Right kidney (tissue), 1 donor: ENCODE measurements around the gene NAGPA.
A peak's percentile ranks its signal among the peaks of the same experiment; 100 is the strongest.
"Not testable (repeated sequence)": the region's sequence is repeated elsewhere in the genome, so short reads cannot be mapped to it uniquely, and the experiment has no call there.

Experiments used
- DNase-seq: peaks from one replicate; pipeline ENCODE4 v3.0.0-alpha.2; 2016

NAGPA gene

DNA sequence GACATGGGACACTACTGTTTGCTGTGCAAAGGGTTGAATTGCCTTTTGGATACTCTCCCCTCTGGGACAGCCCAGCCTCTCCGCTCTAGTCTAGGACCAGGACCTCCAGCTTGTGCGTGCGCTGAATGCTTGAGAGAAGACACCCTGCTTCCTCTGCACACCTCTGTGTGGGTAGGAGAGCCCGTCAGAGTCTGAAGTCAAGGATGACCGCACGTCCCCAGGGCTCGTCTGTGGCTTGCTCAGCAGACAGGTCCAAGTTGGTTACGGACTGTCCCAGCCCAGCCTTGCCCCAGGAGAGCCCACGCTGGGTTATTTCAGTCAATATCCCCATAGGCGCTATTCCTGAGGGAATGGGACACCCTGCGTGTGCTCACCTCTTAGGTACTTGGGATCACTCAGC is 28.3 kb upstream of the NAGPA start:
- no peak for DNase-seq

DNA sequence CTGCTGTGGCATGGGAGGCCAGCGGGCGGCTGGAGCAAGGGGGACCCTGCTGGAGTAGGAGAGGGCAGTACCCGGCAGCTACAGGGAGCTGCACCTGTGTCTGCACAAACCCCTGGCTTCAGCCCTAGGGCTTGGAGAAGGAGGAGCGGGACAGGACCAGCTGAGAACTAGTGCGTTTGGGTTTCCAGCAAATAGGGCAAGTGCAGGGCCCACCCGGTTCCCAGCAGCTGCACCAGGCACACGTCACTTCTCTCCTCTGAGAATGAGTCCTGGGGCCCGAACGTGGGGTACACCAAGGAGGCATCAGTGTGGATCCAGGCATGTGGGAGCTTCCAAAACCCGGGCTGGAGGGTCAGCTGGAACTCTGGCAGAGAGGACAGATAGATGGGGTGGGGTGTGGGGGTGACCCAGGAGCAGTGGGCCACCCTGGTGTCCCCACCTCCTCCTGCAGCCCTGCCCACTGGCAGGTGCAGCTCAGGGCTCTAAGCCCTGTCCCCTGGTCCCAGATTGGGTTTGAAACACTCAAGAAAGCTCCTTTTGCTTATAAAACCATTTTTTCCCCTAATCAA is 26.4 kb upstream of the NAGPA start:
- DNase-seq, result no peak

DNA sequence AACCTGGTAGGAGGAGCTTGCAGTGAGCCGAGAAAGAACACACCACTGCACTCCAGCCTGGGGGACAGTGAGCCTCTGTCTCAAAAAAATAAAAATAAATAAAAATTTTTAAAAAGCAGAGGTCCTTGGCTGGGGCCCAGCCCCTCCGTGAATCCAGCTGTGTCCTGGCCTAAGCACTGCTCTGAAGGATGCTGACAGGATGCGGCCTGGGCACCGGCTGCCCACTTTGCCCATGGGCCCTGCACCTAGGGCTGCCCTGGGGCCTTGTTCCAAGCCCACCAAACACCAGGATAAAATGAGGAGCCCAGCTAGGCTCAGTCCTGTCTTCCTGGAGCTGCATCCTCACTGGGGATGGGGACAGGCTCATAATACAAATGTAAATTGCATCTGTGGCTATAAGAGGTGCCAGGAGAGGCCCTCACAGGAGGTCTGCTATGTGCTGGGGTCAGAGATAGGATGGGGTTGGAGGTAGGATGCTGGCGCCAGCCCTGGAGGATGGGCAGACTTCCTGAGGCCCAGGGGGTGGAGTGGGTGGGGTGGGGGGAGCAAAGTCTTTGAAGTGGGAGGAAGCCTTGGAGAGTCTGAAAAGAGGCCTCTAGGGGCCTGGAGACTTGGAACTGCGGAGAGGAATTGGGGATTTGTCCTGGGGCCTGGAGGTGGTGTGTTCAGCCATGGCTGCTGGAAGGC is 25.8 kb upstream of the NAGPA start:
- no peak for DNase-seq

DNA sequence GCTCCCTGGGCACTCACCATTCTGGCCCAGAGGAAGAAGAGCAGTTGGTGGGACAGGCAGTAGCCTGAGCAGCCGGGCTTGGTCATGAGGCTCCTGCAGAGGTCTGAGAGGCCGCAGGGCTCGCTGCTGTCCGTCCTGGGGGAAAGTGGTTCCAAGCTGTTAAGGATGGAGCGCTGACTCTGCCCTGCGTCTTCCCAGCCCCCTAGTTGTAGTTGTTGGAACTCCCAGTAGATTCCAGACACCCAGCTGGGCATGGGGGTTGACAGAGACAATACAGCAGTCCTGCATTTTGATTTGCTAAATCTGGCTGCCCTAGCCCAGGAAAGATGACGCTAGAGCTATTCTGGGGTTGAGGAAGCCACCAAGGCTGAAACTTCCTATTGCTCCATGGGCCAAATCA is 24.7 kb upstream of the NAGPA start:
- DNase-seq, result no peak

DNA sequence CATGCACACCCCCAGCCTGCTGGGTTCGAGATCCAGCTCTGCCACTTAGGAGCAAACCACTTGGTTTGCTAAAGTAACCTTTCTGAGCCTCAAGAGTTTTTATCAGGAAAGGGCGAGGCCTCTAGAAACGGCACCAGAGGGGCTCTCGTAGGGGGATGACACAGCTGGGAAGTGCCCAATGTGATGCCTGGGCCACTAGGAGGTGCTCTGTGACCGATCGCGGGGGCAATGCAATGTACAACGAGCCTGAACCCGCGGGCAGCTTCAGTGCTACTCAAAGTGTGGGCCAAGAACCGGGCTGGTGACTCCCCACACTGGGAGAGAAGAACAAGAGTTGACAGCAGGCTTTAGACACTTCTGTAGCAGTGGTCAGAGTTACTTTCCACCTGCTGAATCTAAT is 22.6 kb upstream of the NAGPA start:
- no peak for DNase-seq

DNA sequence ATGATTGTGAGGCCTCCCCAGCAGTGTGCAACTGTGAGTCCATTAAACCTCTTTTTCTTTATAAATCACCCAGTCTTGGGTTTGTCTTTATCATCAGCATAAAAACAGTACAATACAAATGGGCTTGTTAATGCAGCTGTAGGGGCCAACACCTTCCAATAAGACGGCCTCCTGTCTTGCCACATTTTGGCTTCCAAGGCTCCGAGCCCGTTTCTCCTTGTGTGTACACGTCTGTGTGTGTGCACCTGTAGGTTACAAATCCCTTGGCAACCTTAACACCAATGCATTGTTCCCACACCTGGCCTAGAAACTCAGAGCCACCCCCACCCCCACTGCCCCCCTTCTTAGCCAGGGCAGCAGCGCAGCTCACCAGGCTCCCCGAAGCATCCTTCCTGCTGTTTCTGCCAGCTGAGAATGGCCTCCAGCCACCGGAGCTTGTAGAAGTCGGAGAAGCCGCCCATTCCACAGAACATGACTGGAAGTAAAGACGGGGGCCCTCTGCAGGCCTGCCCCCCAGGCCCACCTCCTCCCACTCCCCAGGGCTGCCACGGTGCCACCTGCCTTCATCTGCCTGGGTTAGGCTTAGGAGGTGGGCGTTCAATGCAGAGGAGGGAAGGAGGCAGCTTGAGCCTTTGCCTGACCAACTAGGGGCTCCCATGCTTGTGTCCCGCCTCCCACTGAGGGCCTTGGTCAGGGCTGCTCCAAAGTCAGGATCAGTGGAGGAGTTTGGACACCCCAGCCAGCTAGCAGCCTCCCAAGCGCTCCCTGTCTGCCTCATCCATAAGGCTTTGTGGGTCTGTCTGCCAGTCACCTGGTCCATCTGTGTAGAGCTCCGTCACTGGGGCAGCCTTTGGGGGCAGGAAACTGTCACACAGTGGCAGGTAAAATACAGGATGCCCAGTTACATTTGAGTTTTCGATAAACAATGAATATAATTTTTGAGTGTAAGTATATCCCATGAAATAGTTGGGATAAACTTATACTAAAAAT is 21.4 kb upstream of the NAGPA start:
- DNase-seq, result no peak

DNA sequence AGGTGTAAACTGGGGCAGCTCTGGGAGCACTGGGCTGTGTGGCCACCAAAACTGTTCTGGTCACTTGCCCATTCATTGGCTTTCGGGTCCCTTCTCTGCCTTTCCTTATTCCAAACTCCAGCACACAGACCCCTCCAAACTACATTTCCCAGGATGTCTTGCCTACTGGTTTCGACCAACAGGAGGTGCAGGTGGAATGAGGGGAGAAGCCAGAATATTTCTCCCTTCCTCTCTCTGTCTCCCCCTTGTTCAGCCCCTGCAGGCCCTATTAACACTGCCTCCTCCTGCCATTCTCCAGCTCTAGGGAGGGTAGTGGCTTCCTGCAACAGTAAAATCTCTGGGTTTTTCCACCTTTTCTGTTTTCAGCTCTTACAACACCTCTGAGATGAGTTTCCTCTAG is 13.2 kb upstream of the NAGPA start:
- no peak for DNase-seq

DNA sequence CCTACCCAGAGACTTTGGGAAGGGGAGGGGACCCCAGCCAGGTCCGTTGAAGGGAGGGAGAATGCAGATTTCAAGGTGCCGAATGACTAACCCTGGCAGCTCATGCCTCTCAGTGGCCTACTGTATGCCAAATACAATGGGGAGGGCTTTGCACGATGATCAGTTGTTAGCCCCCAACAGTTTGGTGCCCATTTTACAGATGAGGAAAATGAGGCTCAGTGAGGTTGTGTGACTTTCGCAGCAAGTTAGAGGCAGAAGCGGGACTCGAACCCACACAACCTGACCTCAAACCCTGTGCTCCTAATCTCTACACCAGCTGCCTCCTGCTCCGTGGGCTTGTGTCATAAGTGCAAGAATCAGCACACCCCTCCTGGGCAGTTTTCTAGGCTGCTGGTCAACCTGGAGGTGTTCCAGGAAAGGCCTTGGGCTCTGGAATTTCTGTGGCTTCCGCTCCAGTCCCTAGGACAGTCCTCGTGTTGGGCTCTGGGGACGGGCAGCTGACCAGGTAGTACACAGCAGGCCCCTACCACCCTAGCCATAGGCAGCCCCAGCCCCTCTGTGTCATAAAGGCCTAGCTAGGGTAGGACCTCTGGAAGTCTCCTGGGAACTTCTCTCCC is 11.9 kb upstream of the NAGPA start:
- no peak for DNase-seq

DNA sequence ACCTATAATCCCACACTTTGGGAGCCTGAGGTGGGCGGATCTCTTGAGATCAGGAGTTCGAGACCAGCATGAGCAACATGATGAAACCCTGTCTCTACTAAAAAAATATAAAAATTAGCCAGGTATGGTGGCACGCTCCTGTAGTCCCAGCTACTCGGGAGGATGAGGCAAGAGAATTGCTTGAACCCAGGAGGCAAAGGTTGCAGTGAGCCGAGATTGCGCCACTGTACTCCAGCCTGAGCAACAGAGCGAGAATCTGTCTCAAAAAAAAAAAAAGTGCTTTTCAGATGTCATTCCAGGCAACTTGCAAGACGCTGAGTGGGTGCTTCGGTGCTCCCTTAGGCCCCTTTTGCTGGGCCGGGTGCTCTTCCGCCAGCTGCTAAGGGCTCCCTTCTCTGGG is 10.8 kb upstream of the NAGPA start:
- DNase-seq, result not testable (repeated sequence)

DNA sequence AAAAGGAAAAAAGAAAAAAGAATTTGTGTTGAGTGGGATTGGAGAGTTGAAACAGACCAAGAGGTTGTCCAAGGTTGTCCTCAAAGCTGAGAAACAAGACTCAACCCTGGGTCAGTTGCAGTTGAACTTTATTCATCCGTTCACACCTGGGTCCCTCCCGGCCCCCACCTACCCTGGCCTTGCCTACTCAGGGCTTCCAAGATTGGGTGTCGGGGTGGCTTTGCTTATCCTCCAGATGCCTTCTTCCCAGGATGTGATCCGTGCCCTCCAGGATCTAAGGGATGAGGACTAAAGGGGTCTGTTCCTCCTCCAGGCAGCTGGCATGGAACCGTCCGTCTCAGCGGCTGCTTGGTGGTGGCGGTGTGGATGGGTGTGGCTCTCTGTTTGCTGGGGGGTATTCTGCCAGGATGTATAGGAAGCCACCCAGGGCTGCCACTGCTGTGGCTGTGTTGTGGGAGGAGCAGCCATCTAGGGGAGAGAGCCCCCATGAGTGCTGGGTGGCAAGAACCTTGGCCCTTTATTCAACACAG is 10.3 kb upstream of the NAGPA start:
- no peak for DNase-seq

DNA sequence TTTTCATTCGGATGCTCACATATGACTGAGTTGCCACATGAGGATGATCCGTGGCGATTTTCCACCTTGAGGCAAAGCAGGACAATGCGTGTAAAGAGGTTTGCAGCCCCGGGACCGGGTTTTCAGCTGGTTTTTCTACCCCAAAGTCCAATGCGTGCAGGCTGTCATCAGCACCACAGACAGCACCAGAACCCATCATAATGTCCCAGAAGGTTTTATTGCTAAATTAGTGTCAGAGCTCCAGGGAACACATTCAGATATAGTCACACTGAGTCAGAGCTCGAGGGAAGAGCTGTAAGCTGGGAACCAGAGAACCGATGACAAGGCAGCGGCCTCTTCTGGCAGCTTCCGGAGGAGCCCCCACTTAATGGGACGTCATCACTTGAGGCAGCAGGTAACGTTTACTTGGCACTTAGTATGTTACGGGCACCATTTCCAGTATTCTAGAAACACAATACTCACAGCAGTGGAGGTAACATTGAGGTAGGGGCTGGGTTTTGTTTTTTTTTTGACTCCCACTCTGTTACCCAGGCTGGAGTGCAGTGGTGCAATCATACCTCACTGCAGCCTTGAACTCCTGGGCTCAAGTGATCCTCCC is 8.9 kb upstream of the NAGPA start:
- DNase-seq, result no peak

DNA sequence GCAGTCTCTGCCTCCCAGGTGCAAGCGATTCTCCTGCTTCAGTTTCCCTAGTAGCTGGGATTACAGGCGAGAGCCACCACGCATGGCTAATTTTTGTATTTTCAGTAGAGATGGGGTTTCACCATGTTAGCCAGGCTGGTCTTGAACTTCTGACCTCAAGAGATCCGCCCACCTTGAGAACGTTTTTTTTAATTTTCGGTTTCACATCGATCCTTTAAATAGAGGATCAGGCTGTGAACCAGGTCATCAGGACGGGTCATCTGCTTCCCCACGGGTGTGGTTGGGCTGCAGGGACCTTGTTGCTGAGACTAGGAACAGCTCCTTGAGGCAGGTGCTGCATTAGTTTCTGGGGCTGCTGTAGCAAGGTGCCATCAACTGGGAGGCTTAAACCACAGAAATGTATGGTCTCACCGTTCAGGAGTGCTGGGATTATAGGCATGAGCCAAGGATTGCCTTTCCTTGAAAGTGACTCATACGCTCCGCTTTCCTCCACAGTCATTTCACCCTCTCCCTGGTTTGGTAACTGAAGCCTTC is 7.9 kb upstream of the NAGPA start:
- DNase-seq, result peak; percentile 29

DNA sequence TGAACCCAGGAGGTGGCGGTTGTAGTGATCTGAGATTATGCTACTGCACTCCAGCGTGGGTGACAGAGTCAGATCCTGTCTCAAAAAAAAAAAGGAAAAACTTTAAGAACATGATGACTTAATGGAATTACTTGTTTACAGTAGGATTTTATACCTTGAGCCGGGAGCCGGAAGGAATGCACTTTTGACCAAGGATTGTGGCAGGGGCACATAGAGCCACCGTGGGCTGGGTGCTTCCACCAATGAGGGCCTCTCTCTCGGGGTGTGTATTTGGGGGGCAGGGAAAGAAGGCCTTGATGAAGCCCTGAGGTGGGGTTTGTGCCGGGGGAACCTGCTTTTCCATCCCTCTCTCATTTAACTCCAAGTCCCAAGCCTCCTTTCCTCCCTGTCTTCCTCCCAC is 6.7 kb upstream of the NAGPA start:
- no peak for DNase-seq

DNA sequence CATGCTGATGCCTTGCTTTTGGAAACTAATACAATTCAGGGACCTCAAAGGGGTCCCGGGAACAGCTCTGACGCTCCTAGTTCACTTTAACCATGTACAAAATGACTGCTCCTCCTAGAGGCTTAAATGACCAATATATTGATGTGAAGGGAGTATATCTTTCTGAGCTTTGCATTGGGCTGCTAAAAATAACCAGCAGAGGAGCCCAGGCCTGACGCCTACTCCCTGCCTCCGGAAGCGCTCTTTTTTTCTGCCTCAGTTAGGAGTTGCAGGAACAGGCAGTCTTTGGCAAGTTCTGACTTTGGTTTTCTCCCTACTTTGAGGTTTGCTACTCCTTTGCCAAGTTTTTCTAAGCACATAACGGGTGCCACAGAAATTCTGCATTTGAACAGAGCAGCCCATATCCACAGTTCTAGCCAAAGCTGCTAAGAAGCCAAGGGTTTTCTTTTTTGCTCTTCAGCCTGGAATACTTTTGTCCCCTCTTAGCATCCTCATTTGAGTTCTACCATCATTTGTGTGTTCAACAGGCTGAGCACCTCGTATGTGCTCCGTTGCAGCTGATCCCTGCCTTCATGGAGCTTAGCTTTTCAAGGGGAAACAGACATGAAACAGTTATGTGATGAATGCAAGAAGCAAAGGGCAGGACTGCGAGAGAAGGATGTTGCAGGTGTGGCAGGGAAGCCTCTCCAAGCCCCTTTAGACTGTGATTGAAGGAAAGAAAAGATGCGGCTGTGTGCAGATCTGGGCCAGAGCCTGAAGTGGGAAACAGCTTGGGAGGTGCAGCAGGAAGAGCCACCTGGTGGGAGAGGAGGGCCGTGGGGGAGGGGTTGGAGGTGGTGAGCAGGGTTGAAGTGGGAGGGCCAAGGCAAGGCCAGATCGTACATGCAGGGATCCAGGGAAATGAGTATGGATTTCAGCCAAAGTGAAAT is 2.8 kb upstream of the NAGPA start:
- DNase-seq, result no peak

DNA sequence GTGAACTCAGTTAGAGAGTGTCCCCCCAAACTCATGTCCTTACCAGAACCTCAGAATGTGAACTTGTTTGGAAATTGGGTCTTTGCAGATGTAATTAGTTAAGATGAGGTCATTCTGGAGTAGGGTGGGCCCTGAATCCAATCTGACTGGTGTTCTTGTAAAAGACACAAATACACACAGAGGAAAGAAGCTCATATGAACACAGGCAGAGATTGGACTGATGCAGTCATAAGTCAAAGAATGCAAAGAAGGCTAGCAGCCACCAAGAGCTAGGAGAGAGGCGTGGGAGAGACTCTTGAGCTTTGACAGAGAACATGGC is 2.1 kb upstream of the NAGPA start:
- no peak for DNase-seq

DNA sequence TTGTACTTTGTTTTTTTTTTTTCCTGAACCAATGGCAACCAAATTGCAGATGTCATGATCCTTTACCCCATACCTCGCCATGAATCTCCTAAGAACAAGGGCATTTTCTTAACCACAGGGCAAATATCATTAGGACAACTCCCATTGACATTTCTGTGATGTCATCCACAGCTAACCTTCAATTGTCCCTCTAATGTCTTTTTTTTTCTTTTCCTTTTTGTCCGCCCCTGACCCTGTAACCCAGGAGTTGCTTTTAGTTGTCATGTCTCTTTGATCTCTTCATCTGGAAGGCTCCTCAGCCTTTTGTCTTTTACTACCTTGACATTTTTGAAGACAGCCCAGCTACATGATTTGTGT is 410 bp upstream of the NAGPA start:
- DNase-seq, result no peak

DNA sequence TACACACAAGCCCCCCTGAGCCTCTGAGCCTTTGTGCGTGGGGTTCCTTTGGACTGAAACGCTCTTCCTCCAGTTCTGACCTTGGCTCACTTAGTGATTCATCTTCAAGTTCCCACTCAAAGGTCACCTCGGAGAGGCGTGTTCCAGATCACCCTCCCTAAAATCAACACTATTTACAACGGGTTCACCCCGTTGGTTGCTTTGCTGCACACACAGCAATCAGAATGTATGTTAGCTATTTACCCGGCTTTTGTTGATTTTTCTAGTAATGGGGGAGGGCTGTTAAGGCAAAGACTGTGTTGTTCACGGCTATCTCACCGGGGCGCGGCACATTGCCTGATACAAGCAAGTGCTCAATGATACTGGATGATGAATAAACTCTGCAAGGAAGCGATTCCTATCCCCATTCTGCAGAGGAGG is 977 bp downstream of the NAGPA start:
- no peak for DNase-seq

DNA sequence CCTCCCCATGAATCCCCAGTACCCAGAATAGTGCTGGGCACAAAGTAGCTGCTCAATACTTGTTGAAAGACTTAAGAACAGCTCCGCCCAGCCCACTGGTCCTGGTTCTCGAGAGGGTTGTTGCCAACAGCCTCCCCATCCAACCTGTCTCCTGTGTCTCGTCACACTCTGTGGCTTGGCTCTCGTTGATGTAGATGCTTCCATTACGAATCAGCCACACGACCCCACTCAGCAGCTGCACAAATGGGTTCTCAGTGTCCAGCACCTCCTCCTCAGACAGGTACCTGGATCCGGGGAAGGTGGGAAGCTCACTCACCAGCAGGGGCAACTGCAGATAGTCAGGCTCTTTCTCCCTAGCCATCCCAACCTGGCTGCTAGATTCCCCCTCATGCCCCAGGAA is 2.1 kb downstream of the NAGPA start:
- no peak for DNase-seq

DNA sequence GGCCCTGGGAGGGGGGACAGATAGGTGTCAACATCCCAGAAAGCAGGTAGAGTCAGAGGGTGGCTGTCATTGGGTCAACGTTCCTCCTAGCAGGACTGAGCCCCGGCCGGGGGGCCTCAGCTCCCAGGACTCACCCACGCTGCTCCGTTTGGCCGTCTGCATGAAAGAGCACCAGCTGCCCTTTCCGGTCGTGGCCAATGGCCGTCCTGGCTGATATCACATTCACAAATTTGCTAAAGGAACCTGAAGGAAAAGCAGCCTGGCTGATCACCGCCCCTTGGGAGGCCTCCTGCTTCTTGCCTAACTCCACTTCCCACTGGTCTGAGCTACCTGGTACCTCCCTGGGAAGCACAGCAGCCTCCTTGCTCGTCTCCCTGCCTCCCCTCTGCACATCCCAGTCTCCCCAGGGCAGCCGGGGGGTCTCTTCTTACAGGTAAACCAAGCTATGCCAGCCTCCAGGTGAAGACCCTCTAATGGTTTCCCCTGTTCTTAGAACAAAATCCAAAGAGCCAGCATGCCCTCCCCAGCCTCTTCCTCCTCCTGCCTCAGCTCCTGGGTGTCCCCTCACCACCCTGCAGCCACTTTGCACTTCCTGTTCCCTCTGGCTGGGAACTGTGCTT is 3.4 kb downstream of the NAGPA start:
- DNase-seq, result no peak

DNA sequence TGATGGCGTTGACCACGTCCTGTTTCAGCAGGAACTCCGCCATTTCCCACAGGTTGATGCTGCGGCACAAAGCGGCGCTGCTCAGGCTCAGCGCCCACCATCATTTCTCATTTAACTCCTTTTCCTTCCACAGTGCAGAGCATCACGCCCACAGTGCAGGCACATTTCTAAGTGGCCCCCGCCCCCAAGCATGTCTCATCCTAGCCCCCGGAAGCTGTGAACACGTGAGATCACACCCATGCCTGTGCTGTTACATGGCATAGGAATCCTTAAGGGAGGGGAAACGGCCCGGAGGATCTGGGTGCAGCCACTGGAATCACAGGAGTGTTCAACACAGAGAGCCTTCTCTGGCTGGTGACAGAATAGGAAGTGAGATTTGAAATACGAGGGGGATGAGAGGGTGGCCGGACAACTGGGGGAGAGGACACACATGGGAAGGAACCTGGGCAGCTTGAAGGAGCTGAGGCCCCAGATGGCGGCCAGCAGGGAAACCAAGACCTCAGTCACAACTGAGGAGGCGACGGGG is 4.7 kb downstream of the NAGPA start:
- DNase-seq, result no peak
